ENCODE results near the gene DOCK10.

DOCK10 gene

DNA sequence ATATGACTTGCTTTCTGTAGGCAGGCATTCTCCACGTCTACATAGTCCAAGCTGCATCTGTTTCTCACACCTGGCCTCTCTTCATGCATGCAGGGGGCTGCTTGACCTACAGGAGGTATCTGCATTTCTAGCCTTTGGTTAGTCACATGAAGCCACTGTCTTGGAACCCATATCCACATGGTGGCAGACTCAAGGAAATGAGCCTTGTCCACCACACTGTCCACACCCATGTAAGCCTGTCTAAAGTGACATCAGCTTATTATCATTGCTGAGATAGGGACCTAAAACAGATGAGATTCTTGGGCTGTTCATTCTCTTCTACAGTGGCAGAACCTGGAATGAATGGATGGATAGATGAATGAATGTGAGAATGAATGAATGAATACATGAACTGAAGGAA, 160.4 kb downstream of the DOCK10 start:
- no peak for DNase-seq (ENCODE audit: low spot score)

DNA sequence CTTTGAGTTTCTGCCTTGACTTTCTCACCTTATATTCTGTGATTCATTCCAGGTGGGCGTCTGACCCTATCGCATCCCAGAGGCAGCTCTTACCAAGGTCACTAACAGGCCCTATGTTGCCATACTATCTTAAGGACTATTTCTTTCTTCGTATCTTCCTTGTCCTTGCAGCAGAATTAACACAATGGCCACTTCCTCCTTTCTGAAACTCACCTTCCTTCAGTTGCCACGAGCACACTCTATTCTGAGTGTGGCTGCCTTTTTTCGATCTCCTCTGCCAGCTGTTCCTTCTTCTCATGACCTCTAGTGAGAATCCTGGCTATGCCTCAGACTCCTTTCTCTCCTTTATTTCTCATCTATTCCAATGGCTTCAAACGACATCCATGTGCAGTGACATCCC, 165.7 kb downstream of the DOCK10 start:
- no peak for DNase-seq (ENCODE audit: low spot score)

DNA sequence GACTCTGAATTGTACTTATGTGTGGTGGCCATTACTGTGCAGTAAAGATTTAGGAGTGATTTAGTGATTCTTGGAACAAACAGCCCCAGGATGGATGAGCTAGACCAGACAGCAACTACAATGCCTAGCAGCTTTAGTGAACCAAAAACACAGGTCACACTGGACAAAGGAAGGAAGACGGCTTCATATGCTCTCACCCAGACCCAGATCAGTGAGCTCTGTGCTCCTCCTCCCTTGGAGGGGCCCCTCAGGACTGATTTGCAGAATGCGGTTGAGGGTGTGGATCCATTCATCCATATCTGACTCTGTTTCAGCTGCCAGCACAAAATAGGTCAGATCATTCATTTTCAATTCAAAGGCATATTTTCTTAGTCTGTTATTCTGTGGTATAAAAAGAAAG, 166.4 kb downstream of the DOCK10 start:
- DNase-seq (ENCODE audit: low spot score): no peak

DNA sequence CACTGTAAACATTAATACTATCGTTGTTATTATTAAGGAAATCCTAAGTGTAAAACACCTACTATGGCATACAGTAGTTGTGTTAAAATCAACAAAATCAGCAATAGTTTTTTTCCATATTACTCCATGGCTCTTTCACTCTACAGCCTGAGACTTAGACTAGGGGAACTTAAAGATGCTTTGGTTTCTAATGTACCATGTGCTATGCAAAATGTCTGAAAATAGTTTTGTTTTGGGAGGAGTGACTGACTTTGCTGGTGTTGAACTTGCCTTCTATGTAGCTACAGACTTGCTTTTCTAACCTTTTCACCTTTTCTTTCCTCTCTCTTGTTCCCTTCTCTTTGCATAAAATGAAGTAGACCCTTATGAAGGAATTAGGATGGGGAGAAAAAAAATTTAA, 167.1 kb downstream of the DOCK10 start:
- no peak for DNase-seq (ENCODE audit: low spot score)

DNA sequence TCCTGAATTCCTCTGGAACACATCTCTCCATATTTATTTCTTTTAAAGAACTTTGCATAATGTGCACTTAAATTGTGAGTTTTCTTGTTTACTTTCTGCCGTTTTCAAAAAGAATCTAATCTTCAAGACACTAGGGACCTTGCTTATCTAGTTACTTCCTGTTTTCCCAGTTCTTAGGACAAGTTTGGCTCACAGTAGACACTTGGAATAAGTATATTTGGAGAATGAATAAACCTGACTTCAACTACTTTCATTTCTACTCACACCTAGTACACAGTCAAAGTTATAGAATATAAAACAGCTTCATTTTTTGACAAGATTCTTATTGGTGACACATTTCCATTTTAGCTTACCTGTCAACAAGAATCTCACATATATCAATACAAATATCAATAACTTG, 170.5 kb downstream of the DOCK10 start:
- no peak for DNase-seq (ENCODE audit: low spot score)

DNA sequence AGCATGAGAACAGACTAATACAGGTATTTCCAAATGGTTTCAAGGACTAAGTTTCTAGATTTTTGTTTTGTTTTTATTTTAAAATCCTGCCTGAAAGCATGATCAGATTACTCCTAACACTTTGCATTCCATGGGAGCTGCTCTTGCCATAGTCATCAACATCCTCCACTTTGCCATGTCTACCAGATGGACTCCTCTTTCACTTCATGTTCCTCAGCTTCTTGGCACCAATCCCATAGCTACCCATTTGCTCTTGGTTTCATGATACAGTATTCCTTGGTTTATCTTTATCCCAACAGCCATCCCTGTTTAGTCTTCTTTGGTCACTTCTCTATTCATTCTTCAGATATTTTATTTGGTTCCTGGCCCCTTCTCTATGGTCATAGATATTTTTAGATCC, 171.9 kb downstream of the DOCK10 start:
- DNase-seq (ENCODE audit: low spot score): no peak

DNA sequence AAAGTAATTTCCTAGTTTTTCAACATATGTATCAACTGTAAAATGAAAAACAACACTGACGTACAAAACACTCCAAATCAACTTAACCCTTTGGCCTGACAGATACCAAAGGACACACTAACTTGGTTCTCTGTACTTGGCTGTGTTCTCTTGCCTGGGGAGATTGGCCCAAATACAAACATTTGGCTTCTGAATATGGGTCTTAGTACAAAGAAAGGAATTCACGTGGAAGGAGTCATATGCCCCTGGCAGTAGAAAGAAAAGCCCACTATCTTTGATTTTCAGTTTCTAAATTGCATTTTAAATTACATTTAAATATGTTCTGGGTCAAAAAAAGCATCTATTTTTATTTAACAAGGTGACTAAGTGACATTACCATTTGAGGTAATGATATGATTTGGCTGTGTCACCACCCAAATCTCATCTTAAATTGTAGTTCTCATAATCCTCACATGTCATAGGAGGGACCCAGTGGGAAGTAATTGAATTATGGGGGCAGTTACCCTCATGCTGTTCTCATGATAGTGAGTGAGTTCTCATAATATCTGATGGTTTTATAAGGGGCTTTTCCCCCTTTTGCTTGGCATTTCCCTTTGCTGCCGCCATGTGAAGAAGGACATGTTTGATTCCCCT, 172.6 kb downstream of the DOCK10 start:
- DNase-seq (ENCODE audit: low spot score): no peak

DNA sequence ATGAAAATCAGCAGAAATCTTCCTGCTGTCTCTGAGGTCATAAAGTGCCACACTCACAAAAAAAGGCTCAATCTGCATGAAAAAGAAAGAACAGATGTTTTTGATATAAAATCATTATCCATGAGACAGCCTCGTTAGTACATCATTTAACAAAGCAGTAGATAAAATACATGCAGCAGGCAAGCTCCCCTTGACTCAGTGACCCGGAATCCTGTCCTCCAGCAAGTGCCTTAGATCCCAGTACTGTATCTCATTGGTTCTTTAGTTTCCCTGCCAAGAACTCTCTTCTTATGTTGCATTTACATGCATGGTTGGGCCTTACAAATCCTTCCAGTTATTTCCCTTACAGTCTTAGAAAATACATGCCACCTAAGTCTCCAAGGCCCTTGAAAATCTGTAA, 177.3 kb downstream of the DOCK10 start:
- DNase-seq (ENCODE audit: low spot score): no peak

DNA sequence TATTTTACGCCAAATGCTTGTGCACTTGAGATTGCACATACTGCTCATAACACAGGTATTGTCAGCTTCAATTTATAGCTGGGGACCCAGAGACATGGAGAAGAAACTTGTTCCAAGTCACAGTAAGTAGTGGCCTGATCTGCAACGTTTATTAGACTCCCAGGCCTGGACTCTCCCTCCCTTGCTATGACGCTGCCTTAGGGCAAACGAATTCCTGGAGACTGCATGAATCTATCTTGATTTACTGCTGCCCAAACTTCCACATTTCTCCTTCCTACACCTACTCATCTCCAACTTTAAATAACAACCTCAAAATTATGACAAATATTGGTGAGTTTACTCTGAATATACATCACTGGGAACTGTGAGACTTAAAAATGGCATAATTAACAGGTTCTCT, 181.0 kb downstream of the DOCK10 start:
- DNase-seq (ENCODE audit: low spot score): no peak

DNA sequence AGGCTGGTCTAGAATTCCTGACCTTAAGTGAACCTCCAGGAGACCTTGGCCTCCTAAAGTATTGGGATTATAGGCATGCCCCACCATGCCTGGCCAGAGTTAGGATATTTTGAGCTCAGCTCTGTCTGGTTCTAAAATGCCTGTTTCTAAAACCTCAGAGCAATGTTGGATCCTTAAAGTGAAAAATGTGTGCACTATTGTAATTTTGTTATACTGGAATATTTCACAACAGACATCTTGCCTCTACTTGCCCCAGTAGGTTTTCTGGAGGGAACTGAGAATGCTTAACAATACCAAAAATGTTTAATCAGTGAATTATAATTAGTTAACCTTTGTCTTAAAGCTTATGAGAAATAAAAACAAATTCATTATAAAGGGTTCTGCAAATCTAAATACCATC, 181.5 kb downstream of the DOCK10 start:
- no peak for DNase-seq (ENCODE audit: low spot score)

DNA sequence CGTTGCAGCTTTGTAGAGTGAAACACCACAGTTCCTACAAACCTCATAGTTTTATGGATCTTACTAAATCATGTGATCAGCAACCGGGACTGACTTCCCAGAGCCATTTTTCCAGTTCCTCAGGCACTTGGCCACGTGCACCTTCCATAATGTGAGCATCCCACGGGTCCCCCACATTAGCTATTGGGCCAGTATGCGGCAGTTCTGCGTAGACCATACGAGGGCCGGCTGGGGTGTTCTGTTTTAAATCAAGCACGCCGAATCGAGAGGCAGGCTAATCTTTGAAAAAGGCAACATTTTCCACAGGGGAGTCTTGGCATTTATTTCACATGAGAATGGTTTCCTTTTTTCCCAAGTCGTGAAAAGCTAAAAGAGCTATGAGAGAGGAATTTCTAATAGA, 190.5 kb downstream of the DOCK10 start:
- no peak for DNase-seq (ENCODE audit: low spot score)

DNA sequence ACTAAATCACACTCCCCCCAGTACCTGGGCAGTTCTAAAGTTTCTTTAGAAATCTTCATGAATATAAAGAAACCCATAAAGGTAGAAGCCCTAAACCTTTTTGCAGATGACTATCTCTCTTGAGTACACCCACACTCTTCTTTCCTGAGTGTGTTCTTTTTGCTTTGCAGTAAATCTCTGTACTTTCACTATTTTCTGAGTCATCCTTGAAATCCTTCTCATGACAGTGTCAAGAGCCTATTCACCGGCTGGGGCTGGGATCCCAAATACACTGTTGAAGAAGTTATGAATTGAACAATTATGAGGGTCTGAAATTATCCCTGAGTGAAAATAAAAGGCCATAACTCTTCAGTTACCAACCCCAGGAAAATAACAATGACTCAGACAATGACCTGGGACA, 192.2 kb downstream of the DOCK10 start:
- peak; percentile 3 for DNase-seq (ENCODE audit: low spot score)

DNA sequence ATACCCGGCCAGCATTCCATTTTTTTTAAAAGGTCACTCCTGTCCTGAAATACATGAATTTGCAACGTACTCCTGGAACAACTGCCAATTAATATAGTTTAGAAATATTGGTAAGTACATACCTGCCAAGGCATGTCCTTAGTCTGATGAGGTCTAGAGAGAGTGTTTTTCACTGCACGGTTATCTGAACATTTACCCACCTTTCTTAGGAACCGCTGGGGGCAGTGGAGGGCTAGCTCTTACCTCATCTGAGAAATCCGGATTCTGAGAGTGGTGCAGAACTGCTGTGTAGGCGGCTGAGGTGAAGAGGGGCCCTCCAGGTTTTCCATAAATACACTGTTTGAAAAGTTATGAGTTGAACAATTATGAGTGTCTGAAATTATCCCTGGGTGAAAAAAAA, 193.0 kb downstream of the DOCK10 start:
- no peak for DNase-seq (ENCODE audit: low spot score)

DNA sequence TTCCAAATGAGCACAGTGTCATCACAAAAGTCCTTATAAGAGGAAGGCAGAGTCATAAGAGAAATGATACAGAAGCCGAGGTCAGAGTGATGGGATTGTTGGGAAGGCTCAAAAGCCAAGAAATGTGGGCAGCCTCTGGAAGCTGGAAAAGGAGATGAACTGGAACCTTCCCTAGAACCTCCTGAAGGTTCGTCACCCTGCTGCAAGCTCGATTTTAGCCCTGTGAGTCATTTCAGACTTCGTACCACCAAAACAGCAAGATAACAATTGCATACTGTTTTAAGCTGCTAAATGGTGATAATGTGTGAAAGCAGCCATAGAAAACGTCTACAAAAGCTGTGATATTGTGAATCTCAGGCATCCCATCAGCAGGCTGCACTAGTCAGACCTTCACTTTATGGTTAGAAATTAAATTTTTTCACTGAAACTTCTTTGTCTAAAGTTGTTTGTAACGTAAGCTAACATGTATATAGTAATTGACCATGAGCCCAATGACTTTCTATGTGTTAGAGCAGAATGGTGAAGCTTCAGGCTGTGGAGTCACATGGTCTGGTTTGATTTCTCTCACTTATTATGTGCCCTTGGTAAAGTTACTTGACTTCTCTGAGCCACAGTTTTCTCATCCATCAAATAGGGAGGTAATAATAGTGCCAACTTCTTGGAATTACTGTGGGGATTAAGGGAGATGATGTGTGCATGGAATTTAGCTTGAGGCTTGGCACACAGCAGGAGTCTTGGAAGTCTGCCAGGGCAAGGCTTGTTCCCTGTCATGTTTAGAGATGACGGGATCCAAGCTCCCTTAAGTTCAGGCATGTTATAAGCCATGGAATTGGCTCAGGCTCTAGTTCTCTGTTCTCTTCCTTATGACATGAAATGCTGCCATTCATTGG, 194.1 kb downstream of the DOCK10 start:
- no peak for DNase-seq (ENCODE audit: low spot score)

DNA sequence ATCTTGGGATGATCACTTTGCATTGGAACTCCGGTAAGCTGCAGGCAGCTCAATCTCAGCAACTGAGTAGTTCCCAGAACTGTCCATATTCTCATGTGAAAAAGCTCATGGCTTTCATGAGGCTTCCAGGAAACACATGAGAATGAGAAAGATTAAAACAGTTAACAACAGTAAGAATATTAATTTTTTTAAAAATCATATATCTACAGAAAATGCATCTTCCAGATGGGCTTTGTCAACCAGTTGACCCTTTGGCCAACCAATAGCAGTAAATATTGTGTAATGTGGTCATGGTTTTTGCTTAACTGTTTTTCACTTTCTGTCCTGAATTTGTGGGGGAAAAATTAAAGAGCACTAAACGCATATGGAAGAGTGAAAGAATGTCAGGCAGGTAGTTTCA, 194.9 kb downstream of the DOCK10 start:
- no peak for DNase-seq (ENCODE audit: low spot score)

DNA sequence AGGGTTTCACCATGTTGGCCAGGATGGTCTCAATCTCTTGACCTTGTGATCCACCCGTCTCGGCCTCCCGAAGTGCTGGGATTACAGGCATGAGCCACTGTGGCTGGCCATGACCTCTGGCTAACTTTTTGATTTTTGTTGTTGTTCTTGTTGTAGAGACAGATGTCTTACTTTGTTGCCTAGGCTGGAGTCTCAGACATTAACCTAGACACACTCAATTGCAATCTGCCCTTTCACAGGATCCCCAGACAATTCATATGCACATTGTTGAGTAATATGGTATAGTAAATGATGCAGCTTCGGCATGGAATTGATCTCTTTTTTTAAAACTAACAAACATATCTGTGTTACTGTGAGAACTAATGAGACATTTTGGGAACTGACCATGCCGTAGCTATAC, 195.6 kb downstream of the DOCK10 start:
- DNase-seq (ENCODE audit: low spot score): no peak

DNA sequence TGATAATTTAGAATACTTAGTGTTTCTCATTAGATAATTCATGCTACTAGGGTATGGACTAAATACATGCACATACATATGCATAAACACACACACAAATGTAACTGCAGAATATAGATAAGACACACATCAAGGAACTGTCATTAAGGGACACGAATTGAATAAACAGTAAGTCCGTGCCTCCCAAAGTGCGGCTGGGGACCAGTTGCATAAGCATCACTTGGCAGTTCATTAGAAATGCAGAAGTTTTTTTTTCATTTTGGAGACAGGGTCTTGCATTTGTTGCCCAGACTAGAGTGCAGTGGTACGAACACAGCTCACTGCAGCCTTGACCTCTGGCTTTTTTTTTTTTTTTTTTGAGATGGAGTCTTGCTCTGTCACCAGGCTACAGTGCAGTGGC, 196.1 kb downstream of the DOCK10 start:
- no peak for DNase-seq (ENCODE audit: low spot score)

DNA sequence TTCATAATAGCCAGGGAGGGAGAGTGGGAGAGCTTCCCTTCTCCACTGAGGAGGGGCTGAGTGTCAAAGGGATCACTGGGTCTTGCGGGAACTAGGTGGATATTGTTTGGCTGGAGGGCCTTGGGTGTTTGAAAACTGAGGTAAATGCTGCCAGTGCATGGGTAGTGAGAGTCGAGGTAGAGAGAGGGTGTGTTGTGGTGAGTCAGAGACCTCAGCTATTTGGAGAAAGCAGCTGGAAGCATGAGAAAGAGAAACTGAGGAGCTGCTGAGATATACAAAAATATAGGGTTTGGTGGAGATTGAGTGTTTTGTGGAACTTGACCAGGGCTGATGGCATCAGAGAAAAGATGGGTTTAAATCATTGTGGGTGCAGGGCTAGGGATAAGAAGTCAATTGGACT, 199.1 kb downstream of the DOCK10 start:
- DNase-seq (ENCODE audit: low spot score): no peak

DNA sequence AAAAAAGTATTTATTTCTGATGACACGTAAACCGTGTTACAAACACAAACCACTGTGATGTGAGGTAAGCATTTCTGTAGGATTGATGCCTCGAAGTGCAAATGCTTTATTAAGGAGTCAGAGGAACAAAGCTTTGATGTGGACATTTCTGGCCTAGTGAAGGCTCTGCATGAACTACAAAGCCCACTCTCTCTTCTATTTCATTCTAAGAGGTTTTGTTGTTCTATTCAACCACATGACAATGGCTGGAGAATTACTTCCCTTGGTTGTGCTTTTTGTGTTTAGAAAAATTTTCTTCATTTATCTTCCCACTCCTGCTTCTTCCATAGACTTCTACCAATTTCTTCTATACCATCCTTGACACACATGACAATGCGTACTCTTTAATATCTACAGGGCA, 200.4 kb downstream of the DOCK10 start:
- DNase-seq (ENCODE audit: low spot score): no peak

DNA sequence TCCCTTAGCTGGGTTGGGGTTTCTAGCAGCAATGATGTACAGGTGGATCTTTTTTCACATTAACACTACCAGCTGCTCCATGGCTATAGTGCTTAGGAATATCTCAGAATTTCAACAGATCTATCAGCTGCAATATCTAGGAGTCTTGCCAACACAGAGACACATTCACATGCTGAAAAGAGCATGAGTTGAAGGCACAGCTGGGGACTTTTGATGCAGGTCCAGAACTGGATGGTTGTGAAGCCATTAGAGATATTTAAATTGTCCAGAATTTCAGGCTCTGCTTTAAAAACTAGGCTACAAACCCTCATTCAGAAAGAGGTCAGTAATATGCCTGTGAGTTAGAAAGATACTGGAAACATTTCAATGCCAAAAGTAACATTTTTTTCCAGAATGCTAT, 203.9 kb downstream of the DOCK10 start:
- DNase-seq (ENCODE audit: low spot score): no peak

DNA sequence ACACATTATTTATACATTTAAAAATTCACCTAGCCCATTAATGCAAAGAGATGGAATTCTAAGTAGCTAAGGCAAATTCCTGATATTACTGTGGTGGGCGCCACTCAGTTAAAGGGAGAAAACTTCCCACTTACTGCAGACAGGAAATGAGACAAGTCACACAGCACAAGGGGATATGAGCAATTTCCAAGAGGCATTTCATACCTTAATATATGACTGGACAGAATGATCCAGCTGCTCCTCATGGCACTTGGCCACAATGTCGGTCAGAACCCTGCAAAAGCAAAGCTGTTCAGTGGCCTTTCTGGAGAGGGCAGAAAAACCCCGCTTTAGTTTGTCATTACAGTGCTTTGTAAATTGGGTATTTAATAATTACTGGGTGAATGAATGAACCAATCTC, 204.7 kb downstream of the DOCK10 start:
- DNase-seq (ENCODE audit: low spot score): no peak

DNA sequence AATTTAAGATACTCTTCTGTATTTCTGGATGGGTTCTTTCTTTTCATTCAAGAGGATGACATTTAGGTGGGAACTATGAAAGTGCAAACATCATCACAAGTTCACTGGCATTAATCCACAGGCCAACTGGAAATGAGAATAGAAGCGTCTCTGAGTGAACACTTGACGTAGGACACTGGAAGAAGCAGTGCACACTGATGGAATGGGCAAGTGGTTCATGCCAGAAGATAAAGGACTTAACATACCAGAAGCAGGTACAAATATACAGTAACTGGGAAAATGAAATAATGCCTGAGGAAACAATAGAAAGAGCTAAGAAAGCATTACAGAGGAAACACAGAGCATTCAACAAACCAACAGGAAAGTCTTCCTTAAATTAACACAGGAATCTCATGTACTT, 205.2 kb downstream of the DOCK10 start:
- DNase-seq (ENCODE audit: low spot score): no peak

DNA sequence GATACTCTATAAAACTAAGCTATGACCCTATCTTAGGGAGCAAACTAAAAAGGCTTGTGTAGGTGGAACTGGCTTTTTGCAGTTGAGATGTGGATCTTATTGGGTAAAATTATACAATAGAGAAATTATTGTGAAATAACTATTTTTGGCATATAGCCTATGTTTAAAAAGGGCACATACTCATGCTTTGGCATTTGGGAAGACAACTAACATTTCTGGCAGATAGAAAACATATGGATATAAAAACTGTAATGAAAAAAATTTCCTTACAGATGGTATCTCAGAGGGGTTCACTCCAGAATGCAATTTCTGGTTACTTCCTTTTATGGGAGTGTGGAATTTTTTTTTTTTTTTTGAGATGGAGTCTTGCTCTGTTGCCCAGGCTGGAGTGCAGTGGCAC, 206.0 kb downstream of the DOCK10 start:
- no peak for DNase-seq (ENCODE audit: low spot score)

DNA sequence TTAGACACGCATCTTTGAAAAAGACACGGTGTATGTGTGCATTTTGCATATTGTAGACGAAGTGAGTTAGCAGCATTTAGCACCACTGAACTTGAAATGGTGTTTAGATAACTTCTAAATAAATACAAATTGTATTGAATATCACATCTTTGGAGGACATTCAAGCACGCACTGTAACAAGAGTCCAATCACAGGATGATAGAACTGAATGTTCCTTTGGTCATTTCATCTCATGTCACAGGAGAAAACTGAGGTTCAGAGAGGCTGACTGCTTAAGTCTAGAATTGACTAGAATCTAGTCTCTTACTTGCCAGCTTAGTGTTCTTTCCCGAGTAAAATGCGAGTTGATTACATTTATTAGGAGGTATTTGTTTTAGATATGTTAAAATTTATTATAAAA, 206.9 kb downstream of the DOCK10 start:
- no peak for DNase-seq (ENCODE audit: low spot score)

Data from activated CD4-positive, alpha-beta T cell treated with anti-CD3 and anti-CD28 coated beads, Interleukin-2, Interleukin-4, amounts not matched to agents 100 ng/mL and 50 ng/mL, durations not matched to agents 16 hours and 8 hours (primary cell).